Psoas muscle (tissue), 8 donors: ENCODE results near the gene EVI5. TPM values are rescaled to one million over a fixed set of nuclear protein-coding genes. Genes with fewer than 3 reads are reported as not detected.

Experiments
- ATAC-seq, 4 donors: fragments of 200-7000 bp; cut with Tn5 transposase; one replicate each; pipeline ENCODE4 v1.9.1; 2020; ENCODE audit warnings: moderate library complexity in 3 of 4, mild to moderate bottlenecking in 2 of 4
- DNase-seq, 2 donors: peaks; one replicate each; pipeline ENCODE4 v3.0.0-alpha.2; 2020
- H3K27ac ChIP-seq: fragments of 200-600 bp; one replicate; pipeline ENCODE4 v1.8.0; 2022
- H3K27me3 ChIP-seq, 3 donors: fragments of 200-600 bp in 1 of 3; one replicate each; pipeline versions ENCODE4 v1.6.1 to v1.8.0; 2013 to 2022; ENCODE audit warnings: low read length in 2 of 3, mild to moderate bottlenecking in 2 of 3, moderate library complexity in 1 of 3; ENCODE audit not compliant: insufficient read depth in 3 of 3
- H3K36me3 ChIP-seq, 2 donors: fragments of 200-600 bp in 1 of 2; one replicate each; pipeline versions ENCODE4 v1.6.1 to v1.8.0; 2013 to 2022; ENCODE audit warnings: low read depth in 1 of 2, mild to moderate bottlenecking in 1 of 2, moderate library complexity in 1 of 2; ENCODE audit not compliant: insufficient read depth in 1 of 2
- H3K4me1 ChIP-seq: fragments of 200-600 bp; one replicate; pipeline ENCODE4 v1.8.0; 2022
- H3K4me3 ChIP-seq: fragments of 200-600 bp; one replicate; pipeline ENCODE4 v1.8.0; 2022; ENCODE audit warnings: mild to moderate bottlenecking
- H3K9me3 ChIP-seq: fragments of 200-600 bp; one replicate; pipeline ENCODE4 v1.8.0; 2022
- CTCF ChIP-seq: fragments of 200-600 bp; IDR thresholded peaks from one replicate; pipeline ENCODE4 v1.8.0; 2022; ENCODE audit warnings: antibody characterized with exemption
- WGBS, 3 donors: extraction: QIAGEN DNeasy Blood & Tissue Kit; methylation state at CpG; one replicate each; pipeline versions ENCODE4 v1.1.6 to v1.1.7; 2013; 5-methylcytosine and 5-hydroxymethylcytosine counted together
- intact Hi-C, 2 donors: fragments of 100-400 bp; cut with DNase I; formaldehyde crosslinking; loops; one replicate each; pipeline versions ENCODE4 v1.11.0 to v1.14.2; 2022
- polyA plus RNA-seq, 3 donors: library from polyadenylated mRNA; stranded (reverse); fragments of 200-250 nt; gene quantifications; one replicate each; pipeline ENCODE4 v1.2.3, GENCODE V29; 2013
- total RNA-seq, 4 donors: library from RNA; stranded (reverse); fragmentation: NEBNext Ultra II Directional in 2 of 4; extraction: Animal tissue kit (Norgen Biotek cat#: 25700) in 2 of 4; gene quantifications; one replicate each; pipeline versions ENCODE4 v1.2.1 to v1.2.4, GENCODE V29; 2021 to 2023
- donor health status: healthy with polysubstance abuse.
- donor health status: DM: no; HTN: no; CAD: no; lungs with moderate emphysema.
- donor health status: Bipolar disorder and iron deficiency.
- donor health status: healthy.
- donor health status: DM: yes; HTN: yes; CAD: no.
- donor health status: DM: no; HTN: no; CAD: no.
- donor health status: DM: no; HTN: no; CAD: no.
- donor health status: DM: yes; HTN: yes; CAD: no.

Gene EVI5
- total and polyA plus RNA-seq, 7 donors: 2.3 to 15.9 (median 6.3) TPM

GRCh38 chr1:92475029-92475428 is 309.9 kb downstream of the EVI5 start:
- DNase-seq: no peak
- intact Hi-C loops: no loop called here
- no peak for ATAC-seq
- Histone ChIP-seq H3K27me3 (peaks cover 0 to 15% (median 4%) of the 10 kb centered on the region in 3 donors), H3K9me3 (no peaks in the 10 kb centered on the region), H3K36me3 (no peaks in the 10 kb centered on the region), H3K4me3 (no peak overlapping the region), H3K4me1 (no peaks in the 10 kb centered on the region), H3K27ac (no peak overlapping the region)
- TF ChIP-seq CTCF: no peak
- WGBS, 3 donors: 84 to 86% (median 86%) methylated on average over 3 of the region's 3 CpGs

GRCh38 chr1:92473781-92474495 is 311.0 kb downstream of the EVI5 start:
- ATAC-seq: no peak

GRCh38 chr1:92470216-92470615 is 314.7 kb downstream of the EVI5 start:
- Histone ChIP-seq H3K4me1 (no peaks in the 10 kb centered on the region), H3K9me3 (no peaks in the 10 kb centered on the region), H3K27me3 (no peaks in the 10 kb centered on the region), H3K27ac (no peak overlapping the region), H3K36me3 (no peaks in the 10 kb centered on the region), H3K4me3 (no peak overlapping the region)
- DNase-seq (no peak), ATAC-seq (no peak)
- no peak for TF ChIP-seq CTCF
- WGBS, 3 donors: 84 to 95% (median 93%) methylated on average over 1 of the region's 1 CpG
- intact Hi-C loops: no loop called here

More at GRCh38 chr1:92473781-92474495, 311.0 kb downstream of the EVI5 start:
- WGBS, 3 donors: 75 to 79% (median 77%) methylated on average over 5 of the region's 5 CpGs
- Histone ChIP-seq H3K27me3 (peaks cover 0 to 8% (median 3%) of the 10 kb centered on the region in 3 donors), H3K9me3 (no peaks in the 10 kb centered on the region), H3K27ac (no peak overlapping the region), H3K36me3 (no peaks in the 10 kb centered on the region), H3K4me1 (no peaks in the 10 kb centered on the region), H3K4me3 (no peak overlapping the region)
- no peak for DNase-seq
- TF ChIP-seq CTCF: no peak
- intact Hi-C loops: no loop called here

- Histone ChIP-seq H3K9me3 (no peaks in the 10 kb centered on the region), H3K36me3 (no peaks in the 10 kb centered on the region), H3K27ac (no peak overlapping the region), H3K4me3 (no peak overlapping the region), H3K4me1 (no peaks in the 10 kb centered on the region), H3K27me3 (no peaks in the 10 kb centered on the region)
- 92 to 98% (median 94%) methylated on average over 1 of the region's 1 CpG for WGBS, 3 donors
- ATAC-seq: no peak
- TF ChIP-seq CTCF: no peak
- intact Hi-C loops: no loop called here
- DNase-seq: no peak
Observed at GRCh38 chr1:92466683-92467352, 318.1 kb downstream of the EVI5 start.
